ENCODE data around the gene SCAMP2.

The SCAMP2 gene

DNA sequence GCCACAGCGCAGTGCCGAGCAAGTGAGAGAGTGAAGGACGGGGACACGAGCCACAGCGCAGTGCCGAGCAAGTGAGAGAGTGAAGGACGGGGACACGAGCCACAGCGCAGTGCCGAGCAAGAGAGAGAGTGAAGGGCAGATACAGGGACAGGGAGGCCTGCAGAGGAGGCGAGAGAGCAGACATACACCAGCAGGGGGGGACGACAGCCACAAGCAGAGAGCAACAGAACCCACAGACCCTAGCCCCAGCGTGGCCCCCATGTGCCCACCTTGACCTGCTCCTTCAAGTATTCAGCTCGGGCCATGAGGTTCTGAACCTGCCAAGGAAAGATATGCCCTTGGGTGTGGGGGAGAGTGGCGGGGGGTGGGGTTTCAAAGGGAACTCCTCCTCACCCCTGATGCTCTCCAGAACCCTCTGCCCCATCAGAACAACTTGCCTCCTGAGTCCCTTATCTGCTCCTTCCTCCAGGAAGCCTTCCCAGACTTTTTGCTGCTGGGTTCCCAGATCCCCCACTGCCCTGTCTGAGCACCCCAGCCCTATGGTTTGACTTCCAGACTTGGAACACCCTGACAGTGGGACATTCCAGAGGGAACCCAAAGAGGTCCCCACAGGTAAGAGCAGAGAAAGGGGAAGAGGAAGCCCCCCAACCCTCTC, 35.6 kb downstream of the SCAMP2 start:
- no peak for DNase-seq

- DNase-seq: no peak
These were observed 36.3 kb downstream of the SCAMP2 start for GRCh38 chr15:74836846-74837245.

DNA sequence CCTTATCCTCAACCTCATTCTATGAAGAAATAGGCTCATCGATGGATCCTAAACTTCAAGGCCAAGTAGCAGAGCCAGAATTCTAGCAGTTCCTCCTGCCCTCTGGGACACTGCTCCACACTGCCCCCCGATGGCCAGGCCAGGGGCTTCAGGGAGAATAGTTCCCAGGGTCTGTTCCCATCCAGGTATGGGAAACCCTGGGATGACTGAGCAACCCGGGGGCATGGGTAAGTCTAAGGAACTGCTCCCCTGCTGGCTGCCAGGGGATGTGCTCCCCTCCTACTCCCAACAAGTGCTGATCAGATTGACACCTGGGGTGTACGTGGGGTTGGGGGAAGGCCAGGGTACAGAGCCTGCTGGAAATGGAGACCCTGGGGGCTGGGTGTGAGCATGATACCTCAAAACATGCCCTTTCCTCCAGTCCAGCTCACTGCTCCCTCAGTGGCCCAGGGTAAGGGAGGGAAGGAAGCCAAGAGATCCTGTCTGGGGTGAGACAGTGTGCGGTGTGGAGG, 37.8 kb downstream of the SCAMP2 start:
- no peak for DNase-seq

- DNase-seq: no peak
These were observed 39.6 kb downstream of the SCAMP2 start for GRCh38 chr15:74833376-74834107.

- DNase-seq: no peak
These were observed 40.3 kb downstream of the SCAMP2 start for GRCh38 chr15:74832826-74833225.

GRCh38 chr15:74831813-74832495, 41.2 kb downstream of the SCAMP2 start:
- DNase-seq: no peak

GRCh38 chr15:74830868-74831267, 42.3 kb downstream of the SCAMP2 start:
- DNase-seq: no peak

DNA sequence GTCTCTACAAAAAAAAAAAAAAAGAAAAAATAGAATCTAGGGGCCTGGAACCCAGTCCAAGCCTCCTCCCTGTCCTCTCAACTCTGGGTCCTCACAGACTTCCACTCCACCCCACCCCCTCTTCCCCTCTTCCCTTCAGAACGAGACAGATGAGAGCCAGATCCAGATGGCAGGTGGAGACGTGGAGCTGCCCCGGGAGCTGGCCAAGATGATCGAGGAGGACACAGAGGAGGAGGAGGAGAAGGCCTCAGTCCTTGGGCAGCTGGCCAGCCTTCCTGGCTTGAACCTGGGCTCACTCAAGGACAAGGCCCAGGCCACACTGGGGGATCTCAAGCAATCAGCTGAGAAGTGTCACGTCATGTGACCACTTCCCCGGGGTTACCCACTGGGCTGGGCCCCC, 43.2 kb downstream of the SCAMP2 start:
- DNase-seq: no peak

- DNase-seq: no peak
These were observed 43.7 kb downstream of the SCAMP2 start for GRCh38 chr15:74829486-74829885.

DNA sequence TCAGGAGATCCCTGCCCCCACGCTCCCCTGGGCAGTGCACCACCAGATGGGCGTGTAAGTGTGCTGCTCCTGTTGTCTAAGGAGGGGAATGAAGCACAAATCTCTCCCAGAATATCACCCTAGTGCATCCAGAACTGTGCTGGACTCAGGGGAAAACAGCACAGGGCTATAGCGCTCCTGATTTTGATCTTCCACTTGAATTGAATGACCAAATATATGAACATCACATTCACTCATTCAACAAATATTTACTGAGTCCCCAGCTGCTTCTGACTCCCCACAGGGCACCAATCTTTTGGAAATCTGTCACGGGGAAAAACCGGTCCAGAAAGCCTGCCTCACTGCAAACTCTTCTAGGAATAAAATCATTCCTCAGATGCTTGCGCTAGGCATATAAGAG, 44.3 kb downstream of the SCAMP2 start:
- DNase-seq: no peak

- DNase-seq: no peak
These were observed 45.6 kb downstream of the SCAMP2 start for GRCh38 chr15:74827614-74828013.

DNA sequence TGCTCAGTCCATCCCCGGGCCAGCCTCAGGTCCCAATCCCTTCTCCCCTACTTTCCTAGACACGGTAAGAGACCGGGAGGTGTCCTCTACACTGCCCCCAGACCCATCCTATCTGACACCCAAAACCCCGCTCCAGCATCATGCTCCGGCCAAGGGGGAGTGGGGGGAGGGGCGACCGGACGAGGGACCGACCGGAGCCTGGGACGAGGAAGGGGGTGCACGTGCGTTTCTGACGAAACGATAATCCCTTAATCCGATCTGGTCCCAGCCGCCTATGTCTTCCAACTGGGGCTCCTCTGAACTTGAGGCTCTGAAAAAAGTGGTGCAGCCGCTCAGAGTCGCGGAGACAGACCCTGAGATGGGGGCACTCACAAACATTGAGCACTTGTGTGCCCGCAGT, 46.2 kb downstream of the SCAMP2 start:
- no peak for DNase-seq

DNA sequence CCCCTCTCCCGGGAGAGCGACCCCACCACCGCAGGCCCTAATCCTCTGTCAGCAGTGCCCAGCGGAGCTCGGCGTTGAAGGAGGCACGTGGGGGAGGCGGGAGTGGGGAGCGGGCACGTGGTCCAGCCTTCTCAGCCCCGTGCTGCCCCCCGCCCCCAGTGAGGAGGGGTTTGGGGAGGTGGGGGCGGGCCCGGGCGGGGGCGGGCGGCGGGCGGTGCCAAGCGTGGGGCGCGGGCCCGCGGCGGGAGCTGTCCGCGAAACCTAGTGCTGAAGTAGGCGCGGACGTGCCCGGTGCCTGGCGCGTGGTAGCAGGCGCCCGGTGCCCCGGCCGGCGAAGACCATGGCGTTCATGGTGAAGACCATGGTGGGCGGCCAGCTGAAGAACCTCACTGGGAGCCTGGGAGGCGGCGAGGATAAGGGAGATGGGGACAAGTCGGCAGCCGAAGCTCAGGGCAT, 46.8 kb downstream of the SCAMP2 start, which contains the start of gene CPLX3:
CPLX3 (plus strand) TSS at position 264 of the 456 bp plus-strand sequence; CDS start at position 341, 77 bp downstream.
- DNase-seq: no peak

DNA sequence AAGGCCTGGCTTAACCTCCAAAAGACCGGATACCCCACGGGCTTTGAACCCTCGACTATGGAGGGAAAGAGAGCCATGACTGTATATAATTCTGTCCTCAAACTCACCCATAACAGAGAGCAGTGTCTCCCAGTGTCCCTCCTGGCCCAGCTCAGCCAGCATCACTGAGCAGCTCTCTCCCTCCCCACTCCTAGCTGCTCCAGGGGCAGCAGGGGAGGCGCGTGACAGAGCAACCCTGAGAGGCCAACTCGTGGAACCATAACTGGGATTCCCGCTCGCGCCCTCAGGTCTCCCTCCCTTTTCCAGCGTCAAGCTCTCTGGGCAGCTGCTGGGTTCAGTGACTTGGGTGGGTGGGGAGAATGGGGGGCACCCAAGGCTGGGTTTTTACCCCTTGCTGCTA, 47.3 kb downstream of the SCAMP2 start:
- DNase-seq: no peak

DNA sequence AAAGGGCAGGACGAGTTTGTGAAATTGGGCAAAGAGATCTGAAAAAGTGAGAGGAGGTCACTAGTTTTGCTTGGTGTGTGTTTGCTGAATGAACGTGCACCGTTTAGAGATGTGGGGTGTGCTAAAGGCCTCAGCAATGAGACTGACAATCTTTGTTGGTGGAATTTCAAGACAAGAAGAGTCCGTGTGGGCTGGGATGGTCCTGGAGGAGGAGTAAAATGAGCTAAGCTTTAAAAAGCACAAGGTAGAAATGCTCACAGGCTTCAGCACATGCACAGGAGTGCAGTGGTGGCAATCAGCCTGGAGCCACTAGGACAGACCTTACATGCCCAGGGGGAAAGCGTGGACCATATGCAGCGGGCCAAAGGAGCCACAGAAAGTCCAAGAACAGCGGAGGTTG, 48.2 kb downstream of the SCAMP2 start:
- no peak for DNase-seq

- DNase-seq: no peak
These were observed 49.8 kb downstream of the SCAMP2 start for GRCh38 chr15:74823324-74823723.

DNA sequence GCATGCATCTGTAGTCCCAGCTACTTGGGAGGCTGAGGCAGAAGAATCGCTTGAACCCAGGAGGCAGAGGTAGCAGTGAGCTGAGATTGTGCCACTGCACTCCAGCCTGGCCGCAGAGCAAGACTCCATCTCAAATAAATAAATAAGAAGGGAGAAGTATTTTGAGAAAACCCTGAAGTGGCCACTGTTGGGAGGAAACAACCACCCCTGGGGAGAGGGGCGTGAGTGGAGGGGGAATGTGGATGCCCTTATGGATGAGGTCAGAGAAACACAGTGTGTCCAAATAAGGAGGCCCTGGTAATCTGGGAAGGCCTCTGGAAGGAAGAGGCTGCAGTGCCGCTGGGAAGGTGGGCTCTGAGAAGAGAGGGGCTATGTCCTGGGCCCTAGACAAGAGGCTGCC, 50.9 kb downstream of the SCAMP2 start:
- no peak for DNase-seq

DNA sequence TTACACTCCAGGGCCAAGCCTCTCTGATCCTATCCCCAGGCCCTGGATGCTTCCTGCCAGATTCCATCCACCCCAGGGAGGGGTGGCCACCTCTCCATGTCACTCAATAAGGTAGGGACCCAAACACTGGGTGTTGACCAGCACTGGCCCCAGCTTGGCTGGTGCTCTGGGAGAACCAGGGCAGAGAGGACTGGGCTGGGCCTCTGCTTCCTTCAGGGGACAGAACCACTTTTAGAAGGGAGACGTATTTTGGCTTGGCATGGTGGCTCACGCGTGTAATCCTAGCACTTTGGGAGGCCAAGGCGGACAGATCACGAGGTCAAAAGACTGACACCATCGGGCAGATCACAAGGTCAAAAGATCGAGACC, 51.4 kb downstream of the SCAMP2 start:
- no peak for DNase-seq

- no peak for DNase-seq
These were observed 51.9 kb downstream of the SCAMP2 start for GRCh38 chr15:74821091-74821789.

DNA sequence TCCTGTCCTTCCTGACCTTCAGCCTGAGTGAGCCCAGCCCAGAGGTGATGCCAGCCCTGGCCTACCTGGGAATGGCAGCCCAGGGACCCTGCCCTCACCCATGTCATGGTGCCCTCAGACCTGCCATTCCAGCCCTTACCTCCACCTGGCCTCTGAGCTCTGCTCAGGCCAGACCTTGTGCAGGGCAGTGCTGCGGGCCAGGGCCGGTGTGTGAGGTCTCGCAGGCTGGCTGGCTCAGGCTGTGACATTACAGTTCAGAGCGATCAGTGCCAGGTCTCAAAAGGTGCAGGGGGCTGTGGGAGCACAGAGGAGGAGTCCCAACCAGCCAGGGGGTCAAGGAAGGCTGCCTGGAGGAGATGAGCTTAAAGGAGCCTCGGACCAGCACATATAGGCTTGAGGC, 53.1 kb downstream of the SCAMP2 start:
- DNase-seq: no peak

GRCh38 chr15:74817370-74817737, 55.8 kb downstream of the SCAMP2 start:
- no peak for DNase-seq

DNA sequence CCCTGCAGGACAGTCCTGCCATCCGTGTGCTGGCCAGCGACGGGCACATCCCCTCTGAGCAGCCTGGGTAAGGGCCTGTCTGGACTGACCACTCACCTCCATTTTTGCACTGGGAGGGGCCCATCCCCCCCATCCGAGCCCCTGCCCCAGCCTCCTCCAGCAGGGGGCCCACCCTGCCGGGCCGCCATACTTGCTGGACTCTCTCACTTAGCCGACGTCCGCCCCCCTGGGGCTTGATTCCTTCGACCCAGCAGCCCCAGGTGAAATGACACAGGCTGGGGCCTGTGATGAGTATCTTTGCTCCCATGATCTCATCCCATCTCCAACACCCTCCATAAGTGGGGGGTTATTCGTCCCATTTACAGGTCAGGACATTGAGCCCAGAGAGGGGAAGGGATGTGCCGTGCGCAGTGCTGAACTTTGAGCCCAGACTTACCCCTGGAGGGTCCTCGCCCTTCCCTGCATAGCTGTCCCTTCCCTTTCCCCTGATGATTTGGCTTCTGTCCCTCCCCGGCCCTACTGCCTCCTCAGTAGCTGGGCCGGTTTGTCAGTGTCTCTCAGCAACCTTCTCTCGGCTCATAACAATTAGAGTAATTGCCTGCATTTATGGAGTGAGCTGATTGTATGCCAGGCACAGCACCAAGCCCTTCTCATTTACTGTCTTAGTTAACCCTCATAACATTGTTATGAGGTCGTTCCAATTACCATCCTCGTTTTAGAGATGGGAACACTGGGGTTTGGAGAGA, 56.4 kb downstream of the SCAMP2 start:
- DNase-seq: no peak

GRCh38 chr15:74815961-74816360, 57.2 kb downstream of the SCAMP2 start:
- DNase-seq: no peak
